Kidney (tissue), 14 donors: ENCODE data around the gene SURF6. TPM values are rescaled to one million over a fixed set of nuclear protein-coding genes. Genes with fewer than 3 reads are reported as not detected.
"Not testable (repeated sequence)": the region's sequence is repeated elsewhere in the genome, so short reads cannot be mapped to it uniquely, and the experiment has no call there.

Experiments used
- DNase-seq, 5 donors: peaks; one replicate each; pipeline ENCODE4 v3.0.0-alpha.2; 2013 to 2020
- FAIRE-seq: peaks from 2 replicates; lab custom pipeline; 2012; peaks lifted over from hg19 to GRCh38; lab: Jason Lieb, UNC
- H3K27ac ChIP-seq, 2 donors: one replicate each; pipeline ENCODE4 v1.7.0; 2013; ENCODE audit warnings: low read depth in 2 of 2, low read length in 2 of 2, inconsistent platforms in 1 of 2
- H3K27me3 ChIP-seq: one replicate; pipeline ENCODE4 v1.7.1; 2013; ENCODE audit warnings: low read length, inconsistent platforms; ENCODE audit not compliant: control insufficient read depth, insufficient read depth
- H3K36me3 ChIP-seq, 3 donors: one replicate each; pipeline versions ENCODE4 v1.7.0 to v1.7.1; 2013; ENCODE audit warnings: low read length in 3 of 3, control low read depth in 1 of 3, inconsistent platforms in 1 of 3; ENCODE audit not compliant: insufficient read depth in 3 of 3, control insufficient read depth in 2 of 3
- H3K4me1 ChIP-seq, 3 donors: one replicate each; pipeline versions ENCODE4 v1.7.0 to v1.7.1; 2013; ENCODE audit warnings: low read length in 3 of 3, inconsistent platforms in 1 of 3, low read depth in 1 of 3; ENCODE audit not compliant: control insufficient read depth in 2 of 3, insufficient read depth in 2 of 3
- H3K4me3 ChIP-seq, 3 donors: one replicate each; pipeline versions ENCODE4 v1.7.0 to v1.8.1; 2013; ENCODE audit warnings: low read length in 3 of 3, control low read depth in 1 of 3, inconsistent platforms in 1 of 3
- H3K9ac ChIP-seq, 3 donors: one replicate each; pipeline versions ENCODE4 v1.7.0 to v1.7.1; 2013; ENCODE audit warnings: low read length in 3 of 3, control low read depth in 1 of 3, inconsistent platforms in 1 of 3
- H3K9me3 ChIP-seq, 3 donors: one replicate each; pipeline versions ENCODE4 v1.7.0 to v1.7.1; 2013; ENCODE audit warnings: low read length in 3 of 3, control low read depth in 1 of 3, inconsistent platforms in 1 of 3; ENCODE audit not compliant: control insufficient read depth in 2 of 3, insufficient read depth in 1 of 3
- intact Hi-C: fragments of 100-400 bp; cut with DNase I; formaldehyde crosslinking; loops from one replicate; pipeline ENCODE4 v1.11.1; 2022
- polyA plus RNA-seq: library from polyadenylated mRNA; stranded (reverse); fragments of 350-450 nt; fragmentation: Illumina TruSeq; extraction: RNeasy Lipid Tissue Mini Kit (QIAGEN cat#74804); gene quantifications from one replicate; pipeline ENCODE4 v1.2.3, GENCODE V29; 2014; ENCODE audit warnings: low read depth, low replicate concordance; ENCODE audit not compliant: insufficient read depth
- total RNA-seq: library from RNA; stranded (reverse); fragmentation: NEBNext Ultra II Directional; extraction: Animal tissue kit (Norgen Biotek cat#: 25700); gene quantifications from one replicate; pipeline ENCODE4 v1.2.1, GENCODE V29; 2021
- TF ChIP-seq, protein P1 (sequence below): IDR thresholded peaks from 3 replicates; pipeline ENCODE4 v1.5.1; 2012; ENCODE audit warnings: mild to moderate bottlenecking, moderate library complexity, borderline replicate concordance; ENCODE audit not compliant: insufficient read depth; ENCODE audit errors: extremely low read depth
- donor health status: control.
- donor health status: control.
- donor health status: control.
- donor health status: control.
- donor health status: control.
- donor health status: DM: yes; HTN: yes; CAD: no.
- donor health status: Normal renal cell carcinoma (clear cell type).

The SURF6 gene
- total and polyA plus RNA-seq, 2 donors from 2014 or later = 16.8 to 17.3 TPM

GRCh38 chr9:133379153-133380086 is 43.4 kb upstream of the SURF6 start:
- DNase-seq (no peak), FAIRE-seq (no peak)
- no peak overlapping the region for H3K9ac ChIP-seq
- no peak overlapping the region for H3K27ac ChIP-seq
- peaks cover 0 to 3% (median 0%) of the 10 kb centered on the region in 3 donors for H3K36me3 ChIP-seq
- no peaks in the 10 kb centered on the region for H3K27me3 ChIP-seq
- TF ChIP-seq, protein P1, sequence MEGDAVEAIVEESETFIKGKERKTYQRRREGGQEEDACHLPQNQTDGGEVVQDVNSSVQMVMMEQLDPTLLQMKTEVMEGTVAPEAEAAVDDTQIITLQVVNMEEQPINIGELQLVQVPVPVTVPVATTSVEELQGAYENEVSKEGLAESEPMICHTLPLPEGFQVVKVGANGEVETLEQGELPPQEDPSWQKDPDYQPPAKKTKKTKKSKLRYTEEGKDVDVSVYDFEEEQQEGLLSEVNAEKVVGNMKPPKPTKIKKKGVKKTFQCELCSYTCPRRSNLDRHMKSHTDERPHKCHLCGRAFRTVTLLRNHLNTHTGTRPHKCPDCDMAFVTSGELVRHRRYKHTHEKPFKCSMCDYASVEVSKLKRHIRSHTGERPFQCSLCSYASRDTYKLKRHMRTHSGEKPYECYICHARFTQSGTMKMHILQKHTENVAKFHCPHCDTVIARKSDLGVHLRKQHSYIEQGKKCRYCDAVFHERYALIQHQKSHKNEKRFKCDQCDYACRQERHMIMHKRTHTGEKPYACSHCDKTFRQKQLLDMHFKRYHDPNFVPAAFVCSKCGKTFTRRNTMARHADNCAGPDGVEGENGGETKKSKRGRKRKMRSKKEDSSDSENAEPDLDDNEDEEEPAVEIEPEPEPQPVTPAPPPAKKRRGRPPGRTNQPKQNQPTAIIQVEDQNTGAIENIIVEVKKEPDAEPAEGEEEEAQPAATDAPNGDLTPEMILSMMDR = no peak
- intact Hi-C loops = no loop called here
- H3K4me1 ChIP-seq = no peaks in the 10 kb centered on the region
- H3K9me3 ChIP-seq = peaks cover 0 to 4% (median 3%) of the 10 kb centered on the region in 3 donors
- no peak overlapping the region for H3K4me3 ChIP-seq

DNA sequence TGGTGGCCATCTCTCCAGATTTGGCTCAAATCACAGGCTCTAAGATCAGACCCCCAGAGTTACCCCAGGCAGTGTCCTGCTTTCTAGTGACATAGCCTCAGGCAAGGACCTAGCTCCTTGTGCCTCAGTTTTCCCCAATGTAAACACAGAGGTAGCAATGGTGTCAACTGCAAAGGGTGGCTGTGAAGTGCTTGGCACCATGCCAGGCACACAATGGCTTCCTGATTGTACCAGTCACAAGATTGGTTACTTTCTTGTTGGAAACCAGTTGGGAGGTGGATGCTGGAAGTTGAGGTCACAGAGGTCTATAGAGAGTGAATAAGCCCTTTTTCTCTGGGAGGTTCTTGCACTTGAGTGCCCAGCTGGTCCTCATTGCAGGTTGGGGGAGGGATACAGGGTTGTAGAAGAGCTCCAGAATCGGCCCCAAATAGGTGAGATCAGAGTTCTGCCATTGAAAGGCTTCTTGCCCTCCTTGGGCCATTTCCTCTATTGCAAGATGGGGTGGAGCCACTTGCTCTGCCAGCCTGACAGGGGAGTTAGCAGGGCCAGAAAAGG is 42.5 kb upstream of the SURF6 start:
- Histone ChIP-seq H3K36me3 (peaks cover 0 to 3% (median 0%) of the 10 kb centered on the region in 3 donors), H3K9me3 (peaks cover 0 to 4% (median 3%) of the 10 kb centered on the region in 3 donors), H3K4me3 (no peak overlapping the region), H3K27ac (no peak overlapping the region), H3K4me1 (no peaks in the 10 kb centered on the region), H3K27me3 (no peaks in the 10 kb centered on the region), H3K9ac (no peak overlapping the region)
- FAIRE-seq (no peak), DNase-seq (no peak)
- TF ChIP-seq, protein P1 = no peak
- intact Hi-C loops = no loop called here

- intact Hi-C loops = no loop called here
- DNase-seq (no peak), FAIRE-seq (no peak)
- Histone ChIP-seq H3K4me1 (peaks cover 0 to 6% (median 0%) of the 10 kb centered on the region in 3 donors), H3K9ac (no peak overlapping the region), H3K36me3 (peaks cover 0 to 2% (median 0%) of the 10 kb centered on the region in 3 donors), H3K27ac (no peak overlapping the region), H3K27me3 (no peaks in the 10 kb centered on the region), H3K4me3 (no peak overlapping the region), H3K9me3 (peaks cover 0 to 3% (median 0%) of the 10 kb centered on the region in 3 donors)
- TF ChIP-seq, protein P1 = no peak
Observed at GRCh38 chr9:133377721-133378216, 41.8 kb upstream of the SURF6 start.

- H3K4me3 ChIP-seq, intact Hi-C loops, DNase-seq, H3K27me3 ChIP-seq, H3K27ac ChIP-seq, H3K36me3 ChIP-seq, FAIRE-seq, H3K9ac ChIP-seq, H3K9me3 ChIP-seq: not testable (repeated sequence)
- peaks cover 0 to 10% (median 4%) of the 10 kb centered on the region in 3 donors for H3K4me1 ChIP-seq
Observed at GRCh38 chr9:133377280-133377679, 41.3 kb upstream of the SURF6 start.
